Activated CD4-positive, CD25-positive, alpha-beta regulatory T cell treated with anti-CD3 and anti-CD28 coated beads, Interleukin-2, amount 50 U/mL, for 72 hours (primary cell): Measurements from ENCODE around the gene PCED1B.
"Not testable (repeated sequence)": the region's sequence is repeated elsewhere in the genome, so short reads cannot be mapped to it uniquely, and the experiment has no call there.

ENCODE experiments used
- DNase-seq: peaks from one replicate; pipeline ENCODE4 v3.0.0; 2021

PCED1B gene

GRCh38 chr12:47245623-47246022 is 166.2 kb downstream of the PCED1B start:
- no peak for DNase-seq

GRCh38 chr12:47247418-47247817 is 168.0 kb downstream of the PCED1B start:
- no peak for DNase-seq

- DNase-seq, result no peak
Measured at GRCh38 chr12:47249082-47249481, 169.7 kb downstream of the PCED1B start.

GRCh38 chr12:47249719-47250357 is 170.4 kb downstream of the PCED1B start:
- no peak for DNase-seq

- DNase-seq, result no peak
Measured at GRCh38 chr12:47251919-47252318, 172.5 kb downstream of the PCED1B start.

GRCh38 chr12:47264951-47265350 is 185.5 kb downstream of the PCED1B start:
- no peak for DNase-seq

- DNase-seq, result no peak
Measured at GRCh38 chr12:47265391-47265790, 186.0 kb downstream of the PCED1B start.

GRCh38 chr12:47267571-47267970 is 188.2 kb downstream of the PCED1B start:
- no peak for DNase-seq

- no peak for DNase-seq
Measured at GRCh38 chr12:47268501-47269454, 189.4 kb downstream of the PCED1B start.

GRCh38 chr12:47269916-47270315 is 190.5 kb downstream of the PCED1B start:
- DNase-seq, result no peak

GRCh38 chr12:47270782-47271664 is 191.6 kb downstream of the PCED1B start:
- no peak for DNase-seq

- no peak for DNase-seq
Measured at GRCh38 chr12:47271800-47272239, 192.4 kb downstream of the PCED1B start.

- DNase-seq, result no peak
Measured at GRCh38 chr12:47272412-47273190, 193.2 kb downstream of the PCED1B start.

GRCh38 chr12:47273191-47273626 is 193.8 kb downstream of the PCED1B start:
- DNase-seq, result no peak

- DNase-seq, result no peak
Measured at GRCh38 chr12:47274760-47275159, 195.3 kb downstream of the PCED1B start.

- DNase-seq, result no peak
Measured at GRCh38 chr12:47276253-47276620, 196.8 kb downstream of the PCED1B start.

GRCh38 chr12:47276621-47277309 is 197.3 kb downstream of the PCED1B start:
- no peak for DNase-seq

GRCh38 chr12:47277972-47278448 is 198.6 kb downstream of the PCED1B start:
- DNase-seq, result no peak

GRCh38 chr12:47279758-47280157 is 200.3 kb downstream of the PCED1B start:
- DNase-seq, result not testable (repeated sequence)

GRCh38 chr12:47280543-47281300 is 201.3 kb downstream of the PCED1B start:
- no peak for DNase-seq
